ENCODE measurements around the gene SCCPDH. TPM values are rescaled to one million over a fixed set of nuclear protein-coding genes. Genes with fewer than 3 reads are reported as not detected.
"Not testable (repeated sequence)": the region's sequence is repeated elsewhere in the genome, so short reads cannot be mapped to it uniquely, and the experiment has no call there.

Gene SCCPDH
- 94.6 TPM for total RNA-seq

- peak; percentile 84 for DNase-seq (ENCODE audit: low spot score)
- peak; percentile 82 for ATAC-seq
Observed at GRCh38 chr1:246724016-246724730, at the start of gene SCCPDH. TSS of gene SCCPDH (plus strand) at chr1:246724409. CDS start at chr1:246724423, 14 bp downstream.

- ATAC-seq: no peak
- DNase-seq (ENCODE audit: low spot score): no peak
Observed at GRCh38 chr1:246677842-246678241, 46.4 kb upstream of the SCCPDH start.

- DNase-seq (ENCODE audit: low spot score): peak; percentile 23
- no peak for ATAC-seq
Observed at GRCh38 chr1:246678816-246679793, 45.1 kb upstream of the SCCPDH start.

GRCh38 chr1:246679794-246680177 is 44.4 kb upstream of the SCCPDH start:
- DNase-seq (ENCODE audit: low spot score) (peak; percentile 8), ATAC-seq (no peak)

- peak; percentile 19 for DNase-seq (ENCODE audit: low spot score)
Observed at GRCh38 chr1:246680190-246680589, 44.0 kb upstream of the SCCPDH start.

GRCh38 chr1:246680696-246681130 is 43.5 kb upstream of the SCCPDH start:
- ATAC-seq: no peak

More at GRCh38 chr1:246680190-246680589, 44.0 kb upstream of the SCCPDH start:
- ATAC-seq: no peak

GRCh38 chr1:246681900-246682895 is 42.0 kb upstream of the SCCPDH start:
- ATAC-seq (no peak), DNase-seq (ENCODE audit: low spot score) (peak; percentile 30)

More at GRCh38 chr1:246680696-246681130, 43.5 kb upstream of the SCCPDH start:
- peak; percentile 34 for DNase-seq (ENCODE audit: low spot score)

GRCh38 chr1:246683521-246683920 is 40.7 kb upstream of the SCCPDH start:
- DNase-seq (ENCODE audit: low spot score) (no peak), ATAC-seq (no peak)

- ATAC-seq: no peak
- DNase-seq (ENCODE audit: low spot score): peak; percentile 33
Observed at GRCh38 chr1:246687002-246687401, 37.2 kb upstream of the SCCPDH start.

- peak; percentile 99 for ATAC-seq
- DNase-seq (ENCODE audit: low spot score): peak; percentile 68
Observed at GRCh38 chr1:246689409-246690008, 34.7 kb upstream of the SCCPDH start.

- ATAC-seq (no peak), DNase-seq (ENCODE audit: low spot score) (peak; percentile 32)
Observed at GRCh38 chr1:246690100-246690499, 34.1 kb upstream of the SCCPDH start.

- no peak for ATAC-seq
- DNase-seq (ENCODE audit: low spot score): peak; percentile 21
Observed at GRCh38 chr1:246691622-246692495, 32.4 kb upstream of the SCCPDH start.

- ATAC-seq; DNase-seq (ENCODE audit: low spot score): not testable (repeated sequence)
Observed at GRCh38 chr1:246694213-246694895, 29.9 kb upstream of the SCCPDH start.

GRCh38 chr1:246695136-246695535 is 29.1 kb upstream of the SCCPDH start:
- ATAC-seq (no peak), DNase-seq (ENCODE audit: low spot score) (peak; percentile 24)

GRCh38 chr1:246695666-246696065 is 28.5 kb upstream of the SCCPDH start:
- ATAC-seq (no peak), DNase-seq (ENCODE audit: low spot score) (no peak)

- DNase-seq (ENCODE audit: low spot score) (no peak), ATAC-seq (no peak)
Observed at GRCh38 chr1:246698466-246699094, 25.6 kb upstream of the SCCPDH start.

- DNase-seq (ENCODE audit: low spot score): peak; percentile 82
- peak; percentile 79 for ATAC-seq
Observed at GRCh38 chr1:246699095-246699735, 25.0 kb upstream of the SCCPDH start.

Measured in left lobe of liver (tissue), 2 donors.